Activated CD4-positive, alpha-beta T cell treated with anti-CD3 and anti-CD28 coated beads, Interleukin-2, amount 50 U/mL, for 24 hours (primary cell): ENCODE data around the gene DNAJA3.

Experiments
- DNase-seq, 2 donors: peaks; one replicate each; pipeline ENCODE4 v3.0.0-alpha.2; 2020; ENCODE audit warnings: low read depth in 1 of 2, low spot score in 1 of 2

The DNAJA3 gene

GRCh38 chr16:4433228-4433627 lies 7.6 kb downstream of the DNAJA3 start:
- no peak for DNase-seq

- no peak for DNase-seq
These were observed 8.5 kb downstream of the DNAJA3 start for GRCh38 chr16:4433914-4434787.

- no peak for DNase-seq
These were observed 9.8 kb downstream of the DNAJA3 start for GRCh38 chr16:4435337-4436067.

GRCh38 chr16:4437366-4437765 lies 11.7 kb downstream of the DNAJA3 start:
- DNase-seq = no peak

GRCh38 chr16:4442371-4442770 lies 16.7 kb downstream of the DNAJA3 start:
- DNase-seq = no peak

- no peak for DNase-seq
These were observed 17.6 kb downstream of the DNAJA3 start for GRCh38 chr16:4443271-4443670.

- DNase-seq = no peak
These were observed 18.3 kb downstream of the DNAJA3 start for GRCh38 chr16:4443986-4444385.

- DNase-seq = no peak
These were observed 24.8 kb downstream of the DNAJA3 start for GRCh38 chr16:4450430-4450829.

GRCh38 chr16:4450931-4451519 lies 25.4 kb downstream of the DNAJA3 start:
- DNase-seq = no peak

- no peak for DNase-seq
These were observed 27.0 kb downstream of the DNAJA3 start for GRCh38 chr16:4452674-4453073.

GRCh38 chr16:4454623-4455022 lies 29.0 kb downstream of the DNAJA3 start:
- DNase-seq = no peak

GRCh38 chr16:4455081-4455480 lies 29.4 kb downstream of the DNAJA3 start:
- DNase-seq = no peak

- DNase-seq = no peak
These were observed 30.3 kb downstream of the DNAJA3 start for GRCh38 chr16:4455951-4456350.

- DNase-seq = no peak
These were observed 35.2 kb downstream of the DNAJA3 start for GRCh38 chr16:4460936-4461249.

GRCh38 chr16:4461250-4462085 lies 35.8 kb downstream of the DNAJA3 start:
- no peak for DNase-seq

- DNase-seq = no peak
These were observed 38.0 kb downstream of the DNAJA3 start for GRCh38 chr16:4463522-4464163.

GRCh38 chr16:4465977-4466779 lies 40.5 kb downstream of the DNAJA3 start:
- DNase-seq = peak in 1 of 2 donors; percentile 21

GRCh38 chr16:4467916-4468315 lies 42.2 kb downstream of the DNAJA3 start:
- DNase-seq = no peak

GRCh38 chr16:4468972-4469371 lies 43.3 kb downstream of the DNAJA3 start:
- no peak for DNase-seq

GRCh38 chr16:4471869-4472268 lies 46.2 kb downstream of the DNAJA3 start:
- DNase-seq = no peak
